HG03095 (cell line): ENCODE measurements around the gene RAB31.
"Not testable (repeated sequence)": the region's sequence is repeated elsewhere in the genome, so short reads cannot be mapped to it uniquely, and the experiment has no call there.

Experiments
- ATAC-seq: cut with Tn5 transposase; IDR thresholded peaks from one replicate; pipeline ENCODE4 v1.9.1; 2021; ENCODE audit warnings: moderate library complexity; ENCODE audit not compliant: unreplicated experiment

RAB31 gene

DNA sequence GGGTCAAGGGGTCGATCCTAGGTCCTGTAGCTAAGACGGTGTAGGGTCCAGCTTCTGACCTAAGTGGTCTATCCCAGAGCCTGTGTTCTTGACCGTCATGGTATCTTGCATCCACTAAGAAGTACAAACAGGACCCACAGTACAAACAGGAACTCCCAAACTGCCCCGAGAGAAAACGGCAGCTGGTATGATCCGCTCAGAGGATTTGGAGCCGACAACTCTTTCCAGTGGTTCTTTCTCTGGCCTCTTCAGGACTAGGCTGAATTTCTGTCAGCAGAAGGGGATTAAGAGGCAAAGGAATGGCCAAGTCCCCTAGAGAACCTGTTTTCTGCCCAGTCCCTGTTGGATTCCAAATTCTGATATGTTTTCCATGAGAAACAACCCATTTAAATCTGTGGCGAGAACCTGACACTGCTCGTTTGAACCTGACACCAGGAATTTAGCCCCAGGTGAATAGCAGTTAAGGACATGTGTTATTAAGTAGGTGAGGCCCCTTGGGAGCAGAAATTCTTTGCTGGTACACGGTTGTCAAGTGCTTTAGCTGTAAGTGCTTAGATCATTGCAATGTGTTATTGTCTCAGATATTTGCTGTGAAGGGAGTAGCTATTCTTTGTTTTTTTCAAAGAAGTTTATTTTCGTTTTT is 127.1 kb downstream of the RAB31 start:
- ATAC-seq, result no peak

DNA sequence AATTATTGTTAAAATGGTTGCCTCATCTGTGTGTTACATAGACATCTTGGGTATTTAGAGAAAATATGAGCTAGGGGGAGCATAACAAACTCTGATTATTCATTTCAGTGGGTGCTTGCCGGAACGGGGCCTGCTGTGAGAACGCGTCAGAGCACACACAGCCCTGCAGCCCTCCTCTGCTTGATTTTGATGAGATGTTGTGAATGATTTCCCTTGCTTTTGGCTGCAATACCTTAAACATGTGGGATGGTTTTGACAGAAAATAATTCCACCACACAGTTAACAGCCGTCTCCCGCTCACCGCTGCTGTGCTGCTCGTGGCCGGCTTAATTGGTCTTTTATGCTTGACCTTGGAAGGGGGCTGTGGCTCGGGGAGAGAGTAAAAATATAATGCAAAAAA is 127.7 kb downstream of the RAB31 start:
- ATAC-seq, result no peak

DNA sequence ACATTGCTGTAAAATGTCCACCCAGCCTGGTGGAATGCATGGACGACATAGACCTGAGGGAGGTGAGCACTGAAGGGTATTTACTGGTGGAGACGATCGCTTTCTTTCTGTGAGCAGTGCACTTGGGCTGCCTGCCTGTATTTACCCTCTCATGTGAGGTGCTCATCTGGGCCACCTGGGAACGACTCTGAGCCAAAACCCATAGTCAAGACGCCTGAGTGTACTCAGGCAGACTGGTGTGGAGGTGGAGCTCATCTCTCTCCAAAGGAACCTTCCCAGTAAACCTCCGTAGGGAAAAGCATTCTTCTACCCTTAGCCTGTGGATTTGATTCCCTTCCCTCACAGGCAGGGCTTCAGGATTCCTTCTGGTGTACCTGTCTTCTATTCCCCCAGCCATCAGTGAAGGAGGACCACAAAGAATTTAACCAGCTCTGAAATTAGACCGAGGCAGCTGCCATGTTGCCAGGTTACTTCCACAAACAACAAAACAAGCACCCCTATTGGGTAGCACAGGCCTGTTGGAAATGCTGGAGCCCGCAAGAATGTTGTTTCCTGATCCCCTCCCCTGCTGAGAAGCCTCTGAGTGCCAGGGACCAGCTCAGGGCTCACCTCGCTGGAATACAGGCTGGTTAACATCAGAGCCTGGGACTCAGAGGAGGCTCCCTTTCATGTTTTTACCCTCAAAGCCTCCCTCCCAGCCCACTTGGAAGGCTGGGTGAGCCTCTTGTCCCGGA is 130.2 kb downstream of the RAB31 start:
- no peak for ATAC-seq

DNA sequence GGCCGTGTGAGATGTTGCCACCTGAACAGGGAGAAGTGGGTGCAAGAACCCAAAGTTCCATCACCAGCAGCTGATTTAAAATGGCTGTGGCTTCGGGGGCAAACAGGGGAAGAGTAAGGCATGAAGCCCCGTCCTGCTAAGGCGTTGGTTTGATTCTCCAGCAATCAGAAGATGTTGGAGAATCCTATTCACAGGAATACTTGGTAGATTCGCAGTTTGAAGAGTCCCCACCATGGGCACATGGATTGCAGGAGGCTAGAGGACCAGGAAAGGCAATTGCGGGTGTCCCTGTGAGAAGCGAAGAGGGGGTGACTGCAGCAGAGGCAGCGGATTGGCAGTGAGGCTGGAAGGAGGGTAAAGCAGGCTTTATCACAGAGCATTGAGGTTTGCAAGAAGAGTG is 131.1 kb downstream of the RAB31 start:
- ATAC-seq, result no peak

DNA sequence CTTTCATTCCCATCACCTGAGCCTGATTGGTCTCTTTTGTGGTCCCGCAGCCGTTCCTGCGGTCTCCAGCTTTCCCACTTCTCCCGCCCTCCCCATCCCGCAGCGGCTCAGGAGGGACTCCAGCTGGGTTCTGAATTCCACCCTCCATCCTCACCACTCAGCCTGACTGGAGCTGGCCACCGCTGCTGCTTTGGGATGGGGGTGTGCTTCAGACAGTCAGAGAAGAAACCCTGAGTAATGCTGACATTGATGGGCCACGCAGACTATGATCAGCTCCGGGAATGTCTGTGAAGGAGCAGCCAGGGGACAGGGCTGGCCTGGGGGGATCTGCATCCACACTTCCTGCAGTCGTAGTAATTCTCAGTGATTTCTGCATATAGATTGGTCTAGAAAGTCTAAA is 131.8 kb downstream of the RAB31 start:
- no peak for ATAC-seq

DNA sequence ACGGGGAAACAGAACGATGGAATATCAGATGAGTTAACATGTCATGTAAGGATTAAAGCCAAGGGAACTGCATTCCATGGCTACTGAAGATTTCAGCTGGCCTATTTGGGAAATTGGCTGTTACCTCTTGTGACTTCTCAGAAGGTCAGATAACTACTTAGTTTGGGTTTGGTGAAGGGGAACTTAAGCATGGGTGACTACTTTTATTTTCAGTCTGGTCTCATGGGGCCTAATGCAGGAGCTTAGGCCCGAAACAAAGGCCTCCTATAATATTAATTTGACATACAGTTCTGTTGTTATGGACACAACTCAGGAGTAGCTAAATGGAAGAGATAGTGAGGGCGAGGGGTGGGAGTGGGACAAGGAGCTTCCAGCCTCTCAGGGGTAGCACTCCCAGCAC is 133.7 kb downstream of the RAB31 start:
- ATAC-seq, result no peak

DNA sequence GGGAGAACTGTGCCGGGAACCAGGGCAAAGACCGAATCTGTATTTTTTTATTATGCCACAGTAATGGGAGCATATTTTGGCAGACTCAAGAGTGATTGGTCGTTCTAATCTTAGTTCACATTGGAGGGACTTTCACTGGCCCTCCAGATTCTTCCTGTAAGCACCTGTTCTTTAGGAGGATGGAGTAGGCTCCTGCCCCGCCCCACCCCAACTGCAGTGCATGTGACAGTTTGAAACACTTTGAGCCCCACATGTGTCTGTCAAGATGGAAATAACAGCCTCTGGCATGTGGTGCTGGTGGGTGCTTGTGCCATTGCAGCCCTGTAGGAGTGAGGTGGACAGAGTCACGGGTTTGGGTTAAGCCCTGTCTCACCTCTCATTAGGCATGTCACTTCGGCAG is 134.3 kb downstream of the RAB31 start:
- no peak for ATAC-seq

DNA sequence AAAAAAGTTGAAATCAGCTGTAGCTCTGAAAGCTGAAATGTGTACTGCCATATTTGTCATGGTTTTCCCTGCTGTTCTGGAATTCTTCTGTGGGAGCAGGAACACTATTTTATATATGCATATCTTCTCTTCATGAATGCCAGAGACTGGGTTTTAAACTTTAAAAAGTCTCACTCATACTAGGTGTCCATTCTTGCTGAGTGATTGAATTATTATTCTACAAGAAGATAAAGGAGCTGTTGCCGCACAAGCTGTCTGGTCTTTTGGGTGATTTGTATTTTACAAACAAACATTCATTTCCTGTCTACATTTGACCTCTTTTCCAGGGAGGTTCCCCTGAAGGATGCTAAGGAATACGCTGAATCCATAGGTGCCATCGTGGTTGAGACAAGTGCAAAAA is 137.2 kb downstream of the RAB31 start:
- no peak for ATAC-seq

DNA sequence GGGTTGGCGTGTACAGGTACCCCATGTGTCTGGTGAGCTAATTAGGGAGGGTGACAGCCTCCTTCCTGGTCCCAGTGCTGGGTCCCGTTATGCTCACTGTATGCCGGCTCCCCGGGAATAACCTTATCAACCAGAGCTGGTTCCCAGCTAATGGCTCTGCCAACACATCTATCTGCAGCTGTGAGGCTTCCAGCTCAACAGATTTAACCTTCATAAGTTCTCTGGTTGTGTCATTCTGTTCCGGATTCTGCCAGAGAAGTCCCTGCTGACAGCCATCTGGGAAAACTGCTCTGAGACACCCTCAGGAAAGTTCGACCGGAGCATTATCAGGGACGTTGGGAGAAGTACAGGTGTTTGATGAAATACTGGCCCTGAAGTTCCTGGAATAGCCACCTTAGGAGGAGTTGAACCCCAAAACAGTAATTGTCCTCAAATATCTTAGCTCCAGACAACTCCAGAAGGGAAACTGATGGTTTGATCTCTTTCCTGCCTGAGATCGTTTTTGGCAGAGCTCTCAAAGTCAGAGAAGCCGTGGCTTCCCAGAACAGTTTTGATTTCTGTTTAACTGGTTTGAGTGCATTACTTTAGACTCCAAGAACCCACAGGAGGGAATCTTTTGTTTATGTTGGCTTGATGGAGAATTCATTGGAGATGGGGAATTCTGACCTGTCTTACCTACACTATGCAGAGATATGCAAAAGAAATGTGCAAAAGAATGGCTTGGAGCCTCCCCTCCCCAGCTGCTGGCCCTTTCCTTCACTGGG is 138.2 kb downstream of the RAB31 start:
- no peak for ATAC-seq

DNA sequence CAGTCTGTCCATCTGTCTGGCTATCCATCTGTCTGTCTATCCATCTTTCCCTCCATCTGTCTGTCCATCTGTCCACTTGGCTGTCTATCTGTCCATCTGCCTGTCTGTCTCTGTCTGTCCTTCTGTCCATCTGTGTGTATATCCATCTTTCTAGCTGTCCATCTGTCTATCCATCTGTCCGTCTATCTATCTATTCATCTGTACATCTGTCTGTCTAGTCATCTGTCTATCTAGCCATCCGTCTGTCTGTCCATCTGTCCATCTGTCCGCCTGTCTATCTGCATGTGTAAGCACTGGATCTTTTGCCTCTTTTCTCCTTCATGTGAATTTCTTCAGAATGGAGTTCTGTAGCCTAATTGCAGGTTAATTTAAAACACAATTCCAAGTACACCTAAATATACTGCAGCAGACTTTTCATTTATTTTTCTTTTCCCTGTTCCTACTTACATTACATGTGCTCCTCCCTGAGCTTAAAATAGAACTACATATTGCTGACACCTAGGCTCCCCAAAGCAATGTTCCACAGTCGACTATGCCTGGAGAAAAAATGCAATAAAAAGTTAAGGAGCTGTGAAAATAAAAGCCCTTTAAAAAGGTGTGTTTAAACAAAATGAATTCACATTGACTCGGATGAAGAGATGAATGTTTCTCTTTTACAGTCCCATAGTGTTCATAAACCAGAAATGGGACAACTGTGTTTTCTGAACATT is 140.2 kb downstream of the RAB31 start:
- no peak for ATAC-seq

DNA sequence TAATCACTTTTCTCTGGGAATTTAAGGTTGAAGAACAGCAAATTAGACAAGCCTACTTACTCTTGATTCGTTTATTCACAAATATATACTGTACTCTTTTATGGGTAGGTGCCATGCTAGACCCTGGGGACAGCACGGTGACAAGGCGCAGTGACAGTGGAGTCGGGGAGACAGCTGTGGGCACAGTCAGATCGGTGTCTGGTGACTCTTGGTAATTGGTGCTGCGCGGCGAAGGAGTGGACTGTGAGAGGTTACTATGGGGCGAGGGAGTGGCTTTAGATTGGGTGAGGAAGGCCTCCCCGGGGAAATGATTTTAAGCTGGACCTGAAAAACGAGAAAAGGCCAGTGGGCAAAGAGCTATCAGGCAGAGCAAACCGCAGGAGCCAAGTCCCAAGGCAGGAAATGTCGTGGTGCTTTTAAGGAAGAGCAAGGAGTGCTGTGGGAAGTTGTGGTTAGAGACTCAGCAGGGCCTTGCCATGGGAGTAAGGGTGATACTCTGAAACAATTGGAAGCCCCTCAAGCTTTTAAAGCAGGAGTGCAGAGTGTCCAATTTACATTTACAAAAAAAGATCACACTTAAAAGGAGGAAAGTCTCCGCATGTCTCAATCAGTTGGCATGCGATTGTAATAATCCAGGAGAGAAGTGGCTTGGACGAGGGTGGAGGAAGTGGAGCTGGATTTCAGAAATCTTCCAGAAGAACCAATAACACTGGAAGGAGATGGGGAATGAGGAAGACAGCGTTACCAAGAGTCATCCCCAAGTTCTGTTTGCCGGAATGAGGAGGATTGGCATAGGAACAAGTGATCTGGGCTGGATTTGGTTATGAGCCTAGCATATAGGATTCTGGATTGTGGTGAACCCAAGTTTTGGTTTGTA is 141.5 kb downstream of the RAB31 start:
- ATAC-seq, result no peak

DNA sequence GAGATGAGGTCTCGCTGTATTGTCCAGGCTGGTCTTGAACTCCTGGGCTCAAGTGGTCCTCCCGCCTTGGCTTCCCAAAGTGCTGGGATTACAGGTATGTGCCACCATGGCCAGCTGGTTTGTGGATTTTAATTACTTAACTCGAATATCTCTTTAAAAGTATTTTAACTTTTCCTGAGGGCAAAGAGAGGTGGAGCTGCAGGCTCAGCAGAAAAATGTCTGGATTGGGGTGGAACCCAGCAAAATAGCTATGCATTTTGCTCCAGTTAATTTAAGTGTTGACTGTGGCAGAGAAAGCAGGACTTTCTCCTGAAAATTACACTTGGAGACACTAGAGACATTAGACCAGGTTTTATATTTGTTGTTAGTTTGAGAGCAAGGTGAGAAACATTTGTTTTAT is 142.2 kb downstream of the RAB31 start:
- ATAC-seq, result no peak

DNA sequence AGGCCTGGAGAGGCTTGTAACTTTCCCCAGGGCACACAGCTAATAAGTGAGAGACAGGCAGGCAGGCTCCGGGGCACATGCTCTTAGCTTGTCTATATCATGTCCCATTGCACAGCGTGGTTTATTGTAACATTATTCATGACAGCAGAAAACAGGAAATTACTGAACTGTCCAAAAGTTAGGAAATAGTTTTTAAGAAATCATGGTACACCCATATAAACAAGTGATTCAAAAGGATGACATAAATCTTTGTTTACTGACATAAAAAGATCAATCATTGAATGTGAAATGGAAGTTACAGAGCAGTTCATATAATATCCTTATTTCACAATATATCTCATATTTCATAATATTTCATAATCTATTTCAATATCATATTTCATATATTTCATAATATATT is 143.4 kb downstream of the RAB31 start:
- no peak for ATAC-seq

DNA sequence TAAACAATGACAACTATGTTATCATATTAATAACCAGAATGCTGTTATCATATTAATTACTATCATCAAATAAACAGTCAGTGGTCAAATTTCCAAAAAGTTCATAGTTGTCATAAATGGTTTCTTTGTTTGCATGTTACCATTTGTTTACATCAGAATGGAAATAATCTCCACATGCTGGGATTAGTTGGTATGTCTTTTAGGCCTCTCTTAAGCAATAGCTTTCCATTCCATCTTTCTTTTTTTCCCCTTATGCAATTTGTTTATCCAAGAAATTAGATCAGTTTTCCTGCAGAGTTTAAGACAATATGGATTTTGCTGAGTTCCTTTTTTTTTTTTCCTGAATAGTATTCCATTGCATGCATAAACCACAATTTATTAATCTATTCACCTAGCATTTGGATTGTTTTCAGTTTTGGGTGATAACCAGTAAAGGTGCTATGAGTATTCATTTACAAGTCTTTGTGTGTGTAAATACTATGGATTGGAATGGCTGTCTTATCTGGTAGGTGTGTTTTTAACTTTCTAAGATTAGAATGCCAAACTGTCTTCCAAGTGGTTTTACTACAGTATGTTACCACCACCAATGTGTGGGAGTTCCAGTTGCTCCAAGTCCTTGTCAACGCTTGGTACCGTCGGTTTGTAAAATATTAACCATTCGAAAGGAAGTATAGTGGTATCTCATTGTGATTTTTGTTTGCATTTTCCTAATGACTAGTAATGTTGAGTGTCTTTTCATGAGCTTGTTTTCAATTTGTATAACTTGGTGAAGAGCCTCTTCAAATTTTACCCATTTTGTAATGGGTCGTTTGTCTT is 144.4 kb downstream of the RAB31 start:
- no peak for ATAC-seq

DNA sequence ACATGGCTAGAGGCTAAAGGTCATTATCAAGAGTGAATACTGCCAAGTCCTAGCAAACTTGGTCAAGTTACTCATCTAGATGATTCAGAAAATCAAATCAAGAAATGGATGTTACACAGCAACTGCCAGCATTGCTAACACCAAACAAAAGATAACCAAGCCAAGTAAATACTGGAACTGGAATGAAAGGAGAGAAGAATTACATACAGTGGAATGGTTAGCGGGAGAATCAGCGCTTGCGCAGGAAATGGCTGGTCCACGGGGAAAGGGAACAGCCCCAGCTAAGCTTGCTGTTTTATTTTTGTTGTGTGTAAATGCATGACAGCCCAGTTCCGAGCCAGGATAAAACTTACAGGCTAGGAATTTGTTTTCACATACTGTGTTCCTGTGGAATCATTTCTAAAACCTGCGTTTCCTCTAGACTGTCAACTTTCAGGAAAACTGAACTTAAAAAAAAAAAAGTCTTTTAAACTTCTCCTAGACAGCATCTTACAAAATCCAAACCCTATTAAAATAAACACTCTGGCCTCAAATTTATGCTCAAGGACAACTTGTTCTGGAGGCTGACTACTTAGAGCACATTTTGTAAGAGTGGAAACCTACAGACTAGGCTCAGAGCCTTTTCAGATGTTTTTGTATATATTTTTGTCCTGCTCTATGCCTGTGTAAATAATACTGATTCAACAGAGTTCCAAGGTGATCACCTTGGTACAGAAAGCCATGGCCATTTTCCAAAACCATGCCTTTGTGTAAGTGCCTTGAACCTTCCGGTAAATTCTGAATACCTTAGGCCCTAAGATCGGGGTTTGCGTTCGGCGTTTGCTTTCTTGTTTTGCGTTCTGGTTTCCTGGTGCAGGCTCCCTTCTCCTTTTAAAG is 146.9 kb downstream of the RAB31 start:
- no peak for ATAC-seq

DNA sequence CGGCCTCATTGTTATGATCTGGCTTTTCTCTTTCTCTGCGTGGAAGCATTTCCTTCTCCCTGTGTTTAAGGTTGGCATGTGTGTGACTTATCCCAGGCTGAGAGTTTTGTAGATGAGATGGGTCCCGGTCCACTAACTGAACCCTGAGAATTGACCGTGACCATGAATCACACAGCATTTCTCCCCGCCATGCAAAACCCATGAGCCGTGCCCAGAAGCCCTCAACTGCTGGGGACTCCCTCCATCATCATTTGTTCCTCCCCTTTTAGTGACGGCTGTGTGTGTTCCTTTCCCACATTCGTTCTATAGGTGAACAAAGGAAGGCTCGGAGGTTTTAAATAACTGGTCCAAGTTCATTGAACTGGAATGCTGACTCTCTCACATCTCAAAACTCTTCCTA is 147.6 kb downstream of the RAB31 start:
- ATAC-seq, result no peak

DNA sequence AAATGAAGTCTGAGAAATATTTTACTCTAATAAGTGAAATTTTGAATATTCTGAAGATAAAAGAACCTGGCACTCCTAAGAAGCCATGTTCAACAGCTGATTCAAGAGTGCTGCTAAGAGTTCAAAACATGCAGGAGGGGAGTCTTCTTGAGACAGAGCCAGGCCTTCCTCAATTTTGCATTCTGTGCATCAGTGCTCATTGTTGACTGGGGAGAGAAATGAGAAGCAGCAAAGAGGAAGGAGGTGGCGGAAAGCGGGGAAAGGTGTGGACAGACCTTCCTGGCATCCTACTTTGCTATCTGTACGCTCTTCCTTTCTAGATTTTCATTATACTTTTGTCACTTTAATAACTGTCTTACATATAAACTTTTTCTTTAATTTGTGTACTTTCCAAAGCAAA is 148.0 kb downstream of the RAB31 start:
- no peak for ATAC-seq

DNA sequence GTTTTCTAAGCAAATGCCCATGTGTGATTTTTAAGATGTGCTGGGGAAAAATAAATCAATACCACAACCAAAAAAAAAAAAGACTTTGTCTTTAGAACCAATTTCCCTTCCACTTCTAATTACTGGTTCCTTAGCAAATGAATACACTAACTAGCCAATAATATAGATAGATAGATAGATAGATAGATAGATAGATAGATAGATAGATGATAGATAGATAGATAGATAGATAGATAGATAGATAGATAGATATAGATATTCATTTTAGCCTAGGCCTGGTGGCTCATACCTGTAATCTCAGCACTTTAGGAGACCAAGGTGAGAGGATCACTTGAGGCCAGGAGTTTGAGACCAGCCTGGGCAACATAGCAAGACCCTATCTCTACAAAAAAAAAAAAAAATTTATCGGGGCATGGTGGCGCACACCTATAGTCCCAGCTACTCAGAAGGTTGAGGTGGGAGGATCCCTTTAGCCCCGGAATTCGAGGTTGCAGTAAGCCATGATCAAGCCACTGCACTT is 149.4 kb downstream of the RAB31 start:
- not testable (repeated sequence) for ATAC-seq

DNA sequence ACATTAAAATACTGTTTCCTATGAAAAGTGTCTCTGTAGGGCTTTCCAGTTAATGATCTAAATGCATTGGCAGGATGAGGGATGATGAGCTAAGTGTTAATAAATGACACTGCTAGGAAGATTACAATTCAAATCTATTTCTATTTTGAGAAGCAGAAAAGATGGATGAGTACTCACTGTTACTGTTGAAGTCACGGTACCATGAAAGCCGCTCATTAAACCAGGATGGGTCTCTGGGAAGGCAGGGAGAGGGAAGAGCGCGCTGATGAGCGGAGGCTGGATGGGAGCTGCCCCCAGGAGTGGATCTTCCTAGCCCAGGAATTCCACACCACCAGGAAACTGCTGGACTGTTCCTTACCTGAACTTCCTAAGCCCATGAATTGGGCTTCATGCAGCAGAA is 150.5 kb downstream of the RAB31 start:
- no peak for ATAC-seq
